GM18951 (cell line): Measurements from ENCODE around the gene ACO2.

Source experiments
- POLR2A ChIP-seq: IDR thresholded peaks from 4 replicates; pipeline ENCODE4 v1.6.1; 2011; ENCODE audit warnings: mild to moderate bottlenecking; ENCODE audit not compliant: insufficient read length, insufficient read depth; ENCODE audit errors: extremely low read depth
- in situ Hi-C: fragments of 300-500 bp; cut with MboI; formaldehyde crosslinking; loops from one replicate; pipeline ENCODE4 v1.12.0; 2022; ENCODE audit warnings: low sequenced_read_pairs, mixed read lengths, inconsistent platforms; ENCODE audit not compliant: unreplicated experiment

ACO2 gene

GRCh38 chr22:41573677-41574076 is 104.8 kb downstream of the ACO2 start:
- no peak for TF ChIP-seq POLR2A
- in situ Hi-C loops = no loop called here

- no peak for TF ChIP-seq POLR2A
- in situ Hi-C loops = no loop called here
These were observed 106.0 kb downstream of the ACO2 start for GRCh38 chr22:41574847-41575381.

- no peak for TF ChIP-seq POLR2A
- in situ Hi-C loops = no loop called here
These were observed 106.6 kb downstream of the ACO2 start for GRCh38 chr22:41575533-41575932.

GRCh38 chr22:41576877-41577276 is 108.0 kb downstream of the ACO2 start:
- in situ Hi-C loops = no loop called here
- no peak for TF ChIP-seq POLR2A

GRCh38 chr22:41578114-41578513 is 109.2 kb downstream of the ACO2 start:
- in situ Hi-C loops = no loop called here
- no peak for TF ChIP-seq POLR2A
